HEK293 (cell line): Measurements from ENCODE around the gene ANKRD33B.

Experiments
- CTCF ChIA-PET: fragments of 350-600 bp; formaldehyde crosslinking; extraction: SDS; loops from one replicate; lab custom pipeline; 2021; ENCODE audit warnings: antibody characterized with exemption; lab: Yijun Ruan, JAX
- POLR2A ChIA-PET: fragments of 300-600 bp; formaldehyde crosslinking; extraction: SDS; loops from one replicate; lab custom pipeline; 2020; ENCODE audit warnings: antibody characterized with exemption, inconsistent platforms; lab: Yijun Ruan, JAX
- H3K27ac ChIP-seq: fragments of 200-500 bp; sonication (Bioruptor generic); 2 replicates; pipeline ENCODE4 v1.5.1; 2014; ENCODE audit warnings: low read depth, low read length, control low read depth, inconsistent platforms; ENCODE audit errors: extremely low read depth
- H3K36me3 ChIP-seq, 2 experiments: fragments of 200-500 bp in 1 of 2; sonication (Bioruptor generic) in 1 of 2; 1 replicate in 1 of 2; 2 replicates in 1 of 2; pipeline ENCODE4 v1.5.1; 2014 to 2017; ENCODE audit warnings: inconsistent platforms in 2 of 2, low read length in 2 of 2; ENCODE audit not compliant: control insufficient read depth in 2 of 2, insufficient read depth in 1 of 2
- H3K4me1 ChIP-seq: fragments of 200-500 bp; sonication (Bioruptor generic); 2 replicates; pipeline ENCODE4 v1.5.1; 2014; ENCODE audit warnings: mild to moderate bottlenecking, low read length, inconsistent platforms; ENCODE audit not compliant: control insufficient read depth, insufficient read depth
- H3K4me3 ChIP-seq: 2 replicates; pipeline ENCODE4 v1.5.1; 2011; ENCODE audit warnings: low read depth, mild to moderate bottlenecking, control low read depth, low read length, moderate library complexity
- H3K9me3 ChIP-seq: fragments of 200-500 bp; sonication (Bioruptor generic); 2 replicates; pipeline ENCODE4 v1.5.1; 2014; ENCODE audit warnings: low read depth, low read length, inconsistent platforms; ENCODE audit not compliant: control insufficient read depth, insufficient read depth
- BCL11B ChIP-seq: fragments of 450-650 bp; formaldehyde crosslinking; IDR thresholded peaks from 2 replicates; pipeline ENCODE4 v1.5.1; 2016; ENCODE audit warnings: low read depth, missing biosample characterization, missing genetic modification characterization
- GLIS2 ChIP-seq: fragments of 450-650 bp; formaldehyde crosslinking; IDR thresholded peaks from 2 replicates; pipeline ENCODE4 v1.5.1; 2016; ENCODE audit warnings: missing biosample characterization, missing genetic modification characterization
- HOXC10 ChIP-seq: sonication (generic); formaldehyde crosslinking; IDR thresholded peaks from 2 replicates; pipeline ENCODE4 v1.8.1; 2023; ENCODE audit warnings: mild to moderate bottlenecking, missing genetic modification reagents
- IKZF3 ChIP-seq: fragments of 450-650 bp; IDR thresholded peaks from 2 replicates; pipeline ENCODE4 v1.5.0; 2018; ENCODE audit warnings: missing biosample characterization, mild to moderate bottlenecking, missing genetic modification characterization, moderate library complexity
- YY1 ChIP-seq: fragments of 450-650 bp; formaldehyde crosslinking; IDR thresholded peaks from 2 replicates; pipeline ENCODE4 v1.5.1; 2018; ENCODE audit warnings: missing biosample characterization, missing genetic modification characterization
- ZFP37 ChIP-seq: fragments of 450-650 bp; formaldehyde crosslinking; IDR thresholded peaks from 2 replicates; pipeline ENCODE4 v1.5.1; 2016; ENCODE audit warnings: missing biosample characterization, missing genetic modification characterization
- ZNF16 ChIP-seq: fragments of 450-650 bp; formaldehyde crosslinking; IDR thresholded peaks from 2 replicates; pipeline ENCODE4 v1.5.1; 2016; ENCODE audit warnings: low read depth, missing biosample characterization, missing genetic modification characterization
- ZNF335 ChIP-seq: fragments of 450-650 bp; formaldehyde crosslinking; conservative IDR thresholded peaks from 2 replicates; pipeline ENCODE4 v1.5.1; 2016; ENCODE audit warnings: missing biosample characterization, missing genetic modification characterization
- ZNF398 ChIP-seq: fragments of 450-650 bp; formaldehyde crosslinking; IDR thresholded peaks from 2 replicates; pipeline ENCODE4 v1.5.1; 2017; ENCODE audit warnings: missing biosample characterization, missing genetic modification characterization
- ZNF473 ChIP-seq: fragments of 450-650 bp; formaldehyde crosslinking; IDR thresholded peaks from 2 replicates; pipeline ENCODE4 v1.5.1; 2017; ENCODE audit warnings: missing biosample characterization, missing genetic modification characterization
- ZNF560 ChIP-seq: fragments of 450-650 bp; formaldehyde crosslinking; IDR thresholded peaks from 2 replicates; pipeline ENCODE4 v1.5.1; 2017; ENCODE audit warnings: missing biosample characterization, missing genetic modification characterization, borderline replicate concordance
- ZNF629 ChIP-seq: fragments of 450-650 bp; formaldehyde crosslinking; IDR thresholded peaks from 2 replicates; pipeline ENCODE4 v1.5.1; 2017; ENCODE audit warnings: missing biosample characterization, missing genetic modification characterization
- ZNF707 ChIP-seq: fragments of 450-650 bp; formaldehyde crosslinking; IDR thresholded peaks from 2 replicates; pipeline ENCODE4 v1.5.1; 2016; ENCODE audit warnings: missing biosample characterization, missing genetic modification characterization
- ZNF768 ChIP-seq: fragments of 450-650 bp; formaldehyde crosslinking; IDR thresholded peaks from 2 replicates; pipeline ENCODE4 v1.5.1; 2018; ENCODE audit warnings: missing biosample characterization, mild to moderate bottlenecking, missing genetic modification characterization
- ZNF830 ChIP-seq: fragments of 450-650 bp; IDR thresholded peaks from 2 replicates; pipeline ENCODE4 v1.5.0; 2018; ENCODE audit warnings: missing biosample characterization, missing genetic modification characterization, low read depth, mild to moderate bottlenecking, moderate library complexity
- ZSCAN5A ChIP-seq: fragments of 450-650 bp; formaldehyde crosslinking; IDR thresholded peaks from 2 replicates; pipeline ENCODE4 v1.5.1; 2016; ENCODE audit warnings: missing biosample characterization, missing genetic modification characterization
- TF ChIP-seq, protein P1 (sequence below): fragments of 450-650 bp; formaldehyde crosslinking; IDR thresholded peaks from 2 replicates; pipeline ENCODE4 v1.5.1; 2016; ENCODE audit warnings: missing biosample characterization, missing genetic modification characterization
- TF ChIP-seq, protein P2 (sequence below): fragments of 450-650 bp; formaldehyde crosslinking; IDR thresholded peaks from 2 replicates; pipeline ENCODE4 v1.5.1; 2016; ENCODE audit warnings: missing biosample characterization, missing genetic modification characterization
- TF ChIP-seq, protein P3 (sequence below): fragments of 450-650 bp; formaldehyde crosslinking; IDR thresholded peaks from 2 replicates; pipeline ENCODE4 v1.5.1; 2016; ENCODE audit warnings: missing biosample characterization, missing genetic modification characterization

Gene ANKRD33B

GRCh38 chr5:10527281-10527950 lies 36.5 kb upstream of the ANKRD33B start:
- no peaks in the 10 kb centered on the region for H3K36me3 ChIP-seq
- POLR2A ChIA-PET, result interaction anchor here (0.7 kb wide), 1 partner anchor 10 kb away, joined by 4 read pairs; no protein-coding TSS in a partner anchor
- H3K9me3 ChIP-seq, result no peaks in the 10 kb centered on the region
- CTCF ChIA-PET, result interaction anchor here (0.9 kb wide), 1 partner anchor 25 kb away, joined by 3 read pairs; no protein-coding TSS in a partner anchor
- no peak overlapping the region for H3K4me3 ChIP-seq
- no peak overlapping the region for H3K27ac ChIP-seq
- TF ChIP-seq ZNF473 (no peak), ZSCAN5A (tag by site-specific recombination) (no peak), ZNF768 (tag by site-specific recombination) (peak; percentile 74), HOXC10 (CRISPR knock-in tag) (no peak)
- no peaks in the 10 kb centered on the region for H3K4me1 ChIP-seq

DNA sequence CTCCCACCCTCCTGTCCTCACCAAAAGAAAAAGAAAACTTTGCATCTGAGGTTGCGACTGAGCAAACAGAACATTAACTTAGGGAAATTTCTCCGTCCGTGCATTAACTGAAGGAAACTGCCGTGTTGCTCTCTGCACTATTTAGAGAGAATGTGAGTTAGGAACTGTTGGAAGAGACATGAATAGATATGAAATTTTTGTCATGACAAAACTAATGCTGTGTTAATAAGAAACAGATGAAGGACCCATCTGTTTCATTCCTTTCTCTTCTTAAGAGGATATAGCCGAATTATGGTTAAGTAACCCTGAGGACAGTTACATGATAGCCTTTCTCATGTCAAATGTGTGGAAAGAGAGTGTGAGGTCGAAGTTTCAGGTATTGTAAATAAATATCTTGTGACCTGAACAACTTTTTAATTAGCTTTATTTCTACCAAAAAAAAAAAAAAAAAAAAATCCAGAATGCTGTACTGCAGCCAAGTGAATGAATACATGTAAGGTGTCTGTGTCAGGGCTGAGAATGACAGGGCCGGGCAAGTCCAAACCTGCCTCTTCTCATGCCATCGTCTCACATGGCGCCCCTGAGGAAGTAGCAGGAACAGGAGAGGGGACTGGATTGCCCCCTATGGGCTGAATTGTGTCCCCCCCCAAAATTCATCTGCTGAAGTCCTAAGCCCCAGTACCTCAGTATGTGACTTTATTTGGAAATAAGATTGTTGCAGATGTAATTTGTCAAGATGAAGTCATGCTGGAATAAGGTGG lies 35.6 kb upstream of the ANKRD33B start:
- ChIA-PET CTCF (interaction anchor here (0.9 to 1.5 kb wide), 6 partner anchors 11 to 76 kb away, joined by 3 to 5 read pairs (median 4); no protein-coding TSS in a partner anchor), POLR2A (interaction anchor here (0.7 kb wide), 1 partner anchor 245 kb away, joined by 3 read pairs; no protein-coding TSS in a partner anchor)
- no peaks in the 10 kb centered on the region for H3K4me1 ChIP-seq
- no peak overlapping the region for H3K4me3 ChIP-seq
- H3K36me3 ChIP-seq, result no peaks in the 10 kb centered on the region
- no peak overlapping the region for H3K27ac ChIP-seq
- H3K9me3 ChIP-seq, result no peaks in the 10 kb centered on the region
- TF ChIP-seq, protein P1, sequence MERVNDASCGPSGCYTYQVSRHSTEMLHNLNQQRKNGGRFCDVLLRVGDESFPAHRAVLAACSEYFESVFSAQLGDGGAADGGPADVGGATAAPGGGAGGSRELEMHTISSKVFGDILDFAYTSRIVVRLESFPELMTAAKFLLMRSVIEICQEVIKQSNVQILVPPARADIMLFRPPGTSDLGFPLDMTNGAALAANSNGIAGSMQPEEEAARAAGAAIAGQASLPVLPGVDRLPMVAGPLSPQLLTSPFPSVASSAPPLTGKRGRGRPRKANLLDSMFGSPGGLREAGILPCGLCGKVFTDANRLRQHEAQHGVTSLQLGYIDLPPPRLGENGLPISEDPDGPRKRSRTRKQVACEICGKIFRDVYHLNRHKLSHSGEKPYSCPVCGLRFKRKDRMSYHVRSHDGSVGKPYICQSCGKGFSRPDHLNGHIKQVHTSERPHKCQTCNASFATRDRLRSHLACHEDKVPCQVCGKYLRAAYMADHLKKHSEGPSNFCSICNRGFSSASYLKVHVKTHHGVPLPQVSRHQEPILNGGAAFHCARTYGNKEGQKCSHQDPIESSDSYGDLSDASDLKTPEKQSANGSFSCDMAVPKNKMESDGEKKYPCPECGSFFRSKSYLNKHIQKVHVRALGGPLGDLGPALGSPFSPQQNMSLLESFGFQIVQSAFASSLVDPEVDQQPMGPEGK (tag by site-specific recombination), result peak; percentile 65
- TF ChIP-seq ZNF560, result no peak
- TF ChIP-seq ZNF398 (tag by site-specific recombination), result peak; percentile 91
- no peak for TF ChIP-seq ZFP37 (tag by site-specific recombination)
- TF ChIP-seq ZNF830 (tag by site-specific recombination), result no peak
- no peak for TF ChIP-seq BCL11B (tag by site-specific recombination)
- 0 out of 2 replicates have a peak, but pooled peaks have one; percentile 45 for TF ChIP-seq IKZF3 (tag by site-specific recombination)
- peak; percentile 51 for TF ChIP-seq GLIS2 (tag by site-specific recombination)
- peak; percentile 42; the same call in 1 of the 2 replicates for TF ChIP-seq ZNF629 (tag by site-specific recombination)
- TF ChIP-seq, protein P2, sequence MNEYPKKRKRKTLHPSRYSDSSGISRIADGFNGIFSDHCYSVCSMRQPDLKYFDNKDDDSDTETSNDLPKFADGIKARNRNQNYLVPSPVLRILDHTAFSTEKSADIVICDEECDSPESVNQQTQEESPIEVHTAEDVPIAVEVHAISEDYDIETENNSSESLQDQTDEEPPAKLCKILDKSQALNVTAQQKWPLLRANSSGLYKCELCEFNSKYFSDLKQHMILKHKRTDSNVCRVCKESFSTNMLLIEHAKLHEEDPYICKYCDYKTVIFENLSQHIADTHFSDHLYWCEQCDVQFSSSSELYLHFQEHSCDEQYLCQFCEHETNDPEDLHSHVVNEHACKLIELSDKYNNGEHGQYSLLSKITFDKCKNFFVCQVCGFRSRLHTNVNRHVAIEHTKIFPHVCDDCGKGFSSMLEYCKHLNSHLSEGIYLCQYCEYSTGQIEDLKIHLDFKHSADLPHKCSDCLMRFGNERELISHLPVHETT, result no peak
- 0 out of 2 replicates have a peak, but pooled peaks have one; percentile 12 for TF ChIP-seq YY1 (tag by site-specific recombination)
- TF ChIP-seq ZNF16, result no peak
- peak; percentile 37; the same call in 1 of the 2 replicates for TF ChIP-seq ZNF335
- TF ChIP-seq, protein P3, sequence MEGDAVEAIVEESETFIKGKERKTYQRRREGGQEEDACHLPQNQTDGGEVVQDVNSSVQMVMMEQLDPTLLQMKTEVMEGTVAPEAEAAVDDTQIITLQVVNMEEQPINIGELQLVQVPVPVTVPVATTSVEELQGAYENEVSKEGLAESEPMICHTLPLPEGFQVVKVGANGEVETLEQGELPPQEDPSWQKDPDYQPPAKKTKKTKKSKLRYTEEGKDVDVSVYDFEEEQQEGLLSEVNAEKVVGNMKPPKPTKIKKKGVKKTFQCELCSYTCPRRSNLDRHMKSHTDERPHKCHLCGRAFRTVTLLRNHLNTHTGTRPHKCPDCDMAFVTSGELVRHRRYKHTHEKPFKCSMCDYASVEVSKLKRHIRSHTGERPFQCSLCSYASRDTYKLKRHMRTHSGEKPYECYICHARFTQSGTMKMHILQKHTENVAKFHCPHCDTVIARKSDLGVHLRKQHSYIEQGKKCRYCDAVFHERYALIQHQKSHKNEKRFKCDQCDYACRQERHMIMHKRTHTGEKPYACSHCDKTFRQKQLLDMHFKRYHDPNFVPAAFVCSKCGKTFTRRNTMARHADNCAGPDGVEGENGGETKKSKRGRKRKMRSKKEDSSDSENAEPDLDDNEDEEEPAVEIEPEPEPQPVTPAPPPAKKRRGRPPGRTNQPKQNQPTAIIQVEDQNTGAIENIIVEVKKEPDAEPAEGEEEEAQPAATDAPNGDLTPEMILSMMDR (tag by site-specific recombination), result peak; percentile 57; the same call in 1 of the 2 replicates
- TF ChIP-seq ZNF707 (tag by site-specific recombination), result no peak
